Urothelium cell line (cell line): ENCODE measurements around the gene MCCD1.

Experiments
- DNase-seq: peaks from one replicate; pipeline ENCODE4 v3.0.0; 2011; ENCODE audit warnings: low spot score, mixed read lengths
- FAIRE-seq: peaks from 2 replicates; lab custom pipeline; 2011; peaks lifted over from hg19 to GRCh38; lab: Jason Lieb, UNC

MCCD1 gene

DNA sequence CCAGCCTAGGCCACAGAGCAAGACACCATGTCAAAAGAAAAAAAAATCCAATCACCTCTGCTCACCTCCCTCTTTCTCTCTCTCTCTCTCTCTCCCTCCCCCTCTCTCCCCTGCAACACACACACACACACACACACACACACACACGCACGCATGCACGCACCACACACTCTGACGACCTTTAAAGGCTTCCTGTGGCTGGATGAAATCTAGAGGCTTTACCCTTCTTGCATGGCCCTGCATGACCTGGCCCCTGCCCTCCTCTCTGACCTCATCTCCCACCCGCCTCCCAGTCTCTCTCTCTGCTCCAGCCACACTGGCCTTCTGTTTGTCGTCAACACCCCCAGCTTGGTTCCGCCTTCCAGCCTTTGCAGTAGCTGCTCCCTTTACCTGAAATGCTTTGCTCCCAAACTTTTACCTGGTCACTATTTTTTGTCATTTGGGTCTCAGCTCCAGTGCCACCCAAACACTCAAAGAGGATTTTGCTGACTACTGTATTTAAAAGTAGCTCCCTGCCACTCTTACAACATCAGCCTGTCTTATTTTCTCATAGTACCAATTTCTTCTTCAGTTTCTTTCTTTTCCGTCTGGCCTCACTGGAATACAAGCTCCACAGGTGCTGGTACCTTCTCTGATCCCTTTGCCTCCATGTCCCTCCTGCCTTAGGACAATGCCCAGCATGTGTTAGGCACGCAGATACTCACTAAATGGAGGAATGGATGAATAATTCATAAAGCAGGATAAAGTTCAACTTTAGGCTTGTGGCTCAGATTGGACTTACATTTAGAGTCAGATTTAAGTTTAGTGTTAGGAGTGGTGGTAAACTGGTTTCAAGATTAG, 39.0 kb downstream of the MCCD1 start:
- no peak for DNase-seq

DNA sequence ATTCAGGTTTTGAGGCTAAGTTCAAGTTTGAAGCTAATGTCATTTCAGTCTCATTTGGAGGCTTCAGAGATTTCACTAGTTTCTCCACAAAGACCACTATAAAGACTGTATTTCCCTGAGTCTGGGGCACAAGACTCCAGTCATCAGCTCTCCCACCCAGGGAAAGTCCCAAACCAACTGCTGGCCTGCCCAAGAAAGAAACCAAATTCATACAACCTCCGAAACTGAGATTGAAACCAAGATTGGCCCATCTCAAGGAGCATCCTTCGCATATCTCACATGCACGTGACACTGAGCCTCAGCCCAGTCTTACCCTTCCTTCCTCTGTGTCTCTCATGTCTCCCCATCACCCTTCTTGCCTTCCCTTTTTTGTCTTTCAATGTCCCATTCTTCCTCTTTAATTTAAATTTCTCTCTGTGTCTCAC, 39.8 kb downstream of the MCCD1 start:
- FAIRE-seq (no peak), DNase-seq (no peak)

More for the DNA sequence above, 39.0 kb downstream of the MCCD1 start:
- FAIRE-seq, result no peak

GRCh38 chr6:31569861-31570536, 41.2 kb downstream of the MCCD1 start:
- FAIRE-seq, result no peak
- no peak for DNase-seq

DNA sequence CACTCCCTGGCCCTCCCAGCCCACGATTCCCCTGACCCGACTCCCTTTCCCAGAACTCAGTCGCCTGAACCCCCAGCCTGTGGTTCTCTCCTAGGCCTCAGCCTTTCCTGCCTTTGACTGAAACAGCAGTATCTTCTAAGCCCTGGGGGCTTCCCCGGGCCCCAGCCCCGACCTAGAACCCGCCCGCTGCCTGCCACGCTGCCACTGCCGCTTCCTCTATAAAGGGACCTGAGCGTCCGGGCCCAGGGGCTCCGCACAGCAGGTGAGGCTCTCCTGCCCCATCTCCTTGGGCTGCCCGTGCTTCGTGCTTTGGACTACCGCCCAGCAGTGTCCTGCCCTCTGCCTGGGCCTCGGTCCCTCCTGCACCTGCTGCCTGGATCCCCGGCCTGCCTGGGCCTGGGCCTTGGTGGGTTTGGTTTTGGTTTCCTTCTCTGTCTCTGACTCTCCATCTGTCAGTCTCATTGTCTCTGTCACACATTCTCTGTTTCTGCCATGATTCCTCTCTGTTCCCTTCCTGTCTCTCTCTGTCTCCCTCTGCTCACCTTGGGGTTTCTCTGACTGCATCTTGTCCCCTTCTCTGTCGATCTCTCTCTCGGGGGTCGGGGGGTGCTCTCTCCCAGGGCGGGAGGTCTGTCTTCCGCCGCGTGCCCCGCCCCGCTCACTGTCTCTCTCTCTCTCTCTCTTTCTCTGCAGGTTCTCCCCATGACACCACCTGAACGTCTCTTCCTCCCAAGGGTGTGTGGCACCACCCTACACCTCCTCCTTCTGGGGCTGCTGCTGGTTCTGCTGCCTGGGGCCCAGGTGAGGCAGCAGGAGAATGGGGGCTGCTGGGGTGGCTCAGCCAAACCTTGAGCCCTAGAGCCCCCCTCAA, 43.5 kb downstream of the MCCD1 start, which contains the start of gene LTA:
Gene LTA (plus strand): TSS at position 249 of the 871 bp plus-strand sequence. CDS start 454 bp downstream, at position 703.
- no peak for DNase-seq
- FAIRE-seq, result no peak

- DNase-seq (no peak), FAIRE-seq (no peak)
These were observed 44.7 kb downstream of the MCCD1 start for GRCh38 chr6:31573239-31574105.

DNA sequence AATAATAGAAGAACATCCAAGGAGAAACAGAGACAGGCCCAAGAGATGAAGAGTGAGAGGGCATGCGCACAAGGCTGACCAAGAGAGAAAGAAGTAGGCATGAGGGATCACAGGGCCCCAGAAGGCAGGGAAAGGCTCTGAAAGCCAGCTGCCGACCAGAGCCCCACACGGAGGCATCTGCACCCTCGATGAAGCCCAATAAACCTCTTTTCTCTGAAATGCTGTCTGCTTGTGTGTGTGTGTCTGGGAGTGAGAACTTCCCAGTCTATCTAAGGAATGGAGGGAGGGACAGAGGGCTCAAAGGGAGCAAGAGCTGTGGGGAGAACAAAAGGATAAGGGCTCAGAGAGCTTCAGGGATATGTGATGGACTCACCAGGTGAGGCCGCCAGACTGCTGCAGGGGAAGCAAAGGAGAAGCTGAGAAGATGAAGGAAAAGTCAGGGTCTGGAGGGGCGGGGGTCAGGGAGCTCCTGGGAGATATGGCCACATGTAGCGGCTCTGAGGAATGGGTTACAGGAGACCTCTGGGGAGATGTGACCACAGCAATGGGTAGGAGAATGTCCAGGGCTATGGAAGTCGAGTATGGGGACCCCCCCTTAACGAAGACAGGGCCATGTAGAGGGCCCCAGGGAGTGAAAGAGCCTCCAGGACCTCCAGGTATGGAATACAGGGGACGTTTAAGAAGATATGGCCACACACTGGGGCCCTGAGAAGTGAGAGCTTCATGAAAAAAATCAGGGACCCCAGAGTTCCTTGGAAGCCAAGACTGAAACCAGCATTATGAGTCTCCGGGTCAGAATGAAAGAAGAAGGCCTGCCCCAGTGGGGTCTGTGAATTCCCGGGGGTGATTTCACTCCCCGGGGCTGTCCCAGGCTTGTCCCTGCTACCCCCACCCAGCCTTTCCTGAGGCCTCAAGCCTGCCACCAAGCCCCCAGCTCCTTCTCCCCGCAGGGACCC, 45.6 kb downstream of the MCCD1 start:
- DNase-seq, result no peak
- FAIRE-seq, result no peak

GRCh38 chr6:31575335-31575901, 46.7 kb downstream of the MCCD1 start, which contains the start of gene TNF:
Gene TNF, plus strand, starts transcription at chr6:31575565. Its CDS starts 177 bp downstream, at chr6:31575742.
- no peak for FAIRE-seq
- DNase-seq, result no peak

GRCh38 chr6:31575952-31576685, 47.4 kb downstream of the MCCD1 start:
- FAIRE-seq, result no peak
- DNase-seq, result no peak

- DNase-seq (no peak), FAIRE-seq (no peak)
These were observed 48.3 kb downstream of the MCCD1 start for GRCh38 chr6:31576897-31577578.

GRCh38 chr6:31577579-31577966, 48.8 kb downstream of the MCCD1 start:
- FAIRE-seq (no peak), DNase-seq (no peak)

GRCh38 chr6:31578184-31579118, 49.7 kb downstream of the MCCD1 start:
- DNase-seq (no peak), FAIRE-seq (no peak)

DNA sequence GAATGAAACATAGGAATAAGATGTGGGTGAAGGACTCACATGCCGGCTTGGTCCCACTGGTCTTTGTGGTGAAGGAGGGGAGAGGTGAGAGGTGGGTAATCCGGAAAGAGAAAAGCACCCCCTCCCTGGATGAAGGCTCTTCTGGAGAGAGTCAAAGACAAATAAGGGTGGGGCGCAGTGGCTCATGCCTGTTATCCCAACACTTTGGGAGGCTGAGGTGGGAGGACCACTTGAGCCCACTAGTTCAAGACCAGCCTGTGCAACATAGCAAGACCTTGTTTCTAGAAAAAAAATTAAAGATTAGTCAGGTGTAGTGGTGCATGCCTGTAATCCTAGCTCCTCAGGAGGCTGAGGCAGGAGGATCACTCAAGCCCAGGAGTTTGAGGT, 50.4 kb downstream of the MCCD1 start:
- DNase-seq, result no peak
- FAIRE-seq, result no peak
